ENCODE measurements around the gene UBE2M. TPM values are rescaled to one million over a fixed set of nuclear protein-coding genes. Genes with fewer than 3 reads are reported as not detected.
A peak's percentile ranks its signal among the peaks of the same experiment; 100 is the strongest.

Gene UBE2M
- total RNA-seq, 1 experiment from 2014 or later: 158 TPM

GRCh38 chr19:58551577-58552471, 6.6 kb downstream of the UBE2M start:
- TF ChIP-seq CTCF (IDR thresholded peaks at IDR 0.05; ENCODE audit: unreplicated experiment): no peak
- TSS peak; percentile 73 for BruUV-seq (replicated peaks)
- POLR2A ChIA-PET: interaction anchor here (1.0 to 5.4 kb wide), 3 partner anchors 7 to 32 kb away, joined by 3 to 166 read pairs (median 119); partner anchors contain the start of genes TRIM28 and ZBTB45
- intact Hi-C loops (cut with micrococcal nuclease): no loop called here
- Mint-ChIP-seq H3K4me1 (ENCODE audit: insufficient read depth, unreplicated experiment) (peaks cover 35% of the 10 kb centered on the region), H3K27me3 (ENCODE audit: insufficient read depth, unreplicated experiment) (no peaks in the 10 kb centered on the region), H3K36me3 (ENCODE audit: insufficient read depth, unreplicated experiment) (peaks cover 94% of the 10 kb centered on the region), H3K9me3 (ENCODE audit: unreplicated experiment) (no peaks in the 10 kb centered on the region), H3K4me3 (ENCODE audit: unreplicated experiment) (no peak overlapping the region), H3K27ac (ENCODE audit: low read depth, unreplicated experiment) (no peak overlapping the region)
- CTCF ChIA-PET: interaction anchor here (0.8 to 1.7 kb wide), 2 partner anchors 31 to 39 kb away, joined by 4 to 7 read pairs; no protein-coding TSS in a partner anchor
- DNase-seq (ENCODE audit: unreplicated experiment): no peak

GRCh38 chr19:58551123-58551497, 7.3 kb downstream of the UBE2M start:
- H3K27me3 Mint-ChIP-seq (ENCODE audit: insufficient read depth, unreplicated experiment): no peaks in the 10 kb centered on the region
- no peak for TF ChIP-seq CTCF (IDR thresholded peaks at IDR 0.05; ENCODE audit: unreplicated experiment)
- no TSS peak for BruUV-seq (replicated peaks)
- ChIA-PET CTCF (interaction anchor here (0.8 to 1.7 kb wide), 2 partner anchors 31 to 38 kb away, joined by 4 to 7 read pairs; no protein-coding TSS in a partner anchor), POLR2A (interaction anchor here (5.4 kb wide), 1 partner anchor 31 kb away, joined by 166 read pairs; the partner anchor contains the start of gene ZBTB45)
- intact Hi-C loops (cut with micrococcal nuclease): no loop called here
- H3K9me3 Mint-ChIP-seq (ENCODE audit: unreplicated experiment): no peaks in the 10 kb centered on the region
- peak overlapping the region; percentile 46 for H3K27ac Mint-ChIP-seq (ENCODE audit: low read depth, unreplicated experiment)
- peaks cover 35% of the 10 kb centered on the region for H3K4me1 Mint-ChIP-seq (ENCODE audit: insufficient read depth, unreplicated experiment)
- no peak overlapping the region for H3K4me3 Mint-ChIP-seq (ENCODE audit: unreplicated experiment)
- DNase-seq (ENCODE audit: unreplicated experiment): no peak
- peaks cover 94% of the 10 kb centered on the region for H3K36me3 Mint-ChIP-seq (ENCODE audit: insufficient read depth, unreplicated experiment)

- no peaks in the 10 kb centered on the region for H3K9me3 Mint-ChIP-seq (ENCODE audit: unreplicated experiment)
- DNase-seq (ENCODE audit: unreplicated experiment): no peak
- peaks cover 41% of the 10 kb centered on the region for H3K4me1 Mint-ChIP-seq (ENCODE audit: insufficient read depth, unreplicated experiment)
- ChIA-PET POLR2A (interaction anchor here (1.1 to 5.4 kb wide), 2 partner anchors 31 kb away, joined by 3 to 166 read pairs; partner anchors contain the start of gene ZBTB45), CTCF (interaction anchor here (0.6 to 2.1 kb wide), 4 partner anchors 30 to 37 kb away, joined by 3 to 12 read pairs (median 6); partner anchors contain the start of gene ZBTB45)
- TF ChIP-seq CTCF (IDR thresholded peaks at IDR 0.05; ENCODE audit: unreplicated experiment): no peak
- intact Hi-C loops (cut with micrococcal nuclease): no loop called here
- H3K4me3 Mint-ChIP-seq (ENCODE audit: unreplicated experiment): no peak overlapping the region
- H3K27ac Mint-ChIP-seq (ENCODE audit: low read depth, unreplicated experiment): peak overlapping the region; percentile 46
- BruUV-seq (replicated peaks): no TSS peak
- peaks cover 97% of the 10 kb centered on the region for H3K36me3 Mint-ChIP-seq (ENCODE audit: insufficient read depth, unreplicated experiment)
- H3K27me3 Mint-ChIP-seq (ENCODE audit: insufficient read depth, unreplicated experiment): no peaks in the 10 kb centered on the region
These were observed 7.9 kb downstream of the UBE2M start for GRCh38 chr19:58550362-58551122.
